Neural cell (in vitro differentiated cells): ENCODE measurements around the gene KRT40.

Experiments used
- EP300 ChIP-seq: fragments of 450-650 bp; conservative IDR thresholded peaks from 2 replicates; pipeline ENCODE4 v1.6.1; 2014; ENCODE audit warnings: antibody characterized with exemption, mild to moderate bottlenecking, moderate library complexity; ENCODE audit not compliant: poor library complexity, severe bottlenecking
- MXI1 ChIP-seq: fragments of 450-650 bp; conservative IDR thresholded peaks from 2 replicates; pipeline ENCODE4 v1.6.1; 2014; ENCODE audit warnings: antibody characterized with exemption, mild to moderate bottlenecking; ENCODE audit not compliant: poor library complexity, severe bottlenecking
- SMC3 ChIP-seq: fragments of 450-650 bp; conservative IDR thresholded peaks from 2 replicates; pipeline ENCODE4 v1.6.1; 2014; ENCODE audit warnings: antibody characterized with exemption, mild to moderate bottlenecking, moderate library complexity; ENCODE audit not compliant: poor library complexity
- TF ChIP-seq, protein P1 (sequence below): fragments of 450-650 bp; IDR thresholded peaks from 2 replicates; pipeline ENCODE4 v1.5.1; 2014; ENCODE audit warnings: antibody characterized with exemption, mild to moderate bottlenecking, moderate library complexity; ENCODE audit not compliant: poor library complexity, severe bottlenecking
- TF ChIP-seq, protein P2 (sequence below): IDR thresholded peaks from 2 replicates; pipeline ENCODE4 v1.6.1; 2012; ENCODE audit warnings: borderline replicate concordance

DNA sequence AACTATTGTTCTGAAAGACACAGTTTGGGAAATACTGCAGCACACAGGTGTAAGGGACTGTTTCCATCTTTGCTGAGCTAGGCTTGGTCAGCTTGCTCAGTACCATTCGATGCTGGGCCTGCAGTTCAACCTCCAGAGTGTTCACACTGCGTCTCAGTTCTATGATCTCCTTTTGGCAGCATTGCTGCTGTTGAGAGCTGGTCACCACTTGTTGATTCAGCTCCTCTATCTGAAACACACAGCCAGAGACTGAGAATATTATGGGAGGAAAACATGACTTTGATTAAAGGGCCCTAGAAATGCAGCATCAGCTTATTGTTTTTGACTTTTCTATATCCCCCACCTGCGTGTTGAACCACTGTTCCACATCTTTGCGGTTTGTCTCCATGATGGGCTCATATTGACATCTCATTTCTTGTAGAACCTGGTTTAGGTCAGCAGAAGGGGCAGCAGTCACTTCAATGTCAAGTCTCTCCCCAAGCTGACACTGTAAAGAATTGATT, 22.0 kb downstream of the KRT40 start:
- TF ChIP-seq, protein P1, sequence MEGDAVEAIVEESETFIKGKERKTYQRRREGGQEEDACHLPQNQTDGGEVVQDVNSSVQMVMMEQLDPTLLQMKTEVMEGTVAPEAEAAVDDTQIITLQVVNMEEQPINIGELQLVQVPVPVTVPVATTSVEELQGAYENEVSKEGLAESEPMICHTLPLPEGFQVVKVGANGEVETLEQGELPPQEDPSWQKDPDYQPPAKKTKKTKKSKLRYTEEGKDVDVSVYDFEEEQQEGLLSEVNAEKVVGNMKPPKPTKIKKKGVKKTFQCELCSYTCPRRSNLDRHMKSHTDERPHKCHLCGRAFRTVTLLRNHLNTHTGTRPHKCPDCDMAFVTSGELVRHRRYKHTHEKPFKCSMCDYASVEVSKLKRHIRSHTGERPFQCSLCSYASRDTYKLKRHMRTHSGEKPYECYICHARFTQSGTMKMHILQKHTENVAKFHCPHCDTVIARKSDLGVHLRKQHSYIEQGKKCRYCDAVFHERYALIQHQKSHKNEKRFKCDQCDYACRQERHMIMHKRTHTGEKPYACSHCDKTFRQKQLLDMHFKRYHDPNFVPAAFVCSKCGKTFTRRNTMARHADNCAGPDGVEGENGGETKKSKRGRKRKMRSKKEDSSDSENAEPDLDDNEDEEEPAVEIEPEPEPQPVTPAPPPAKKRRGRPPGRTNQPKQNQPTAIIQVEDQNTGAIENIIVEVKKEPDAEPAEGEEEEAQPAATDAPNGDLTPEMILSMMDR = no peak
- TF ChIP-seq, protein P2, sequence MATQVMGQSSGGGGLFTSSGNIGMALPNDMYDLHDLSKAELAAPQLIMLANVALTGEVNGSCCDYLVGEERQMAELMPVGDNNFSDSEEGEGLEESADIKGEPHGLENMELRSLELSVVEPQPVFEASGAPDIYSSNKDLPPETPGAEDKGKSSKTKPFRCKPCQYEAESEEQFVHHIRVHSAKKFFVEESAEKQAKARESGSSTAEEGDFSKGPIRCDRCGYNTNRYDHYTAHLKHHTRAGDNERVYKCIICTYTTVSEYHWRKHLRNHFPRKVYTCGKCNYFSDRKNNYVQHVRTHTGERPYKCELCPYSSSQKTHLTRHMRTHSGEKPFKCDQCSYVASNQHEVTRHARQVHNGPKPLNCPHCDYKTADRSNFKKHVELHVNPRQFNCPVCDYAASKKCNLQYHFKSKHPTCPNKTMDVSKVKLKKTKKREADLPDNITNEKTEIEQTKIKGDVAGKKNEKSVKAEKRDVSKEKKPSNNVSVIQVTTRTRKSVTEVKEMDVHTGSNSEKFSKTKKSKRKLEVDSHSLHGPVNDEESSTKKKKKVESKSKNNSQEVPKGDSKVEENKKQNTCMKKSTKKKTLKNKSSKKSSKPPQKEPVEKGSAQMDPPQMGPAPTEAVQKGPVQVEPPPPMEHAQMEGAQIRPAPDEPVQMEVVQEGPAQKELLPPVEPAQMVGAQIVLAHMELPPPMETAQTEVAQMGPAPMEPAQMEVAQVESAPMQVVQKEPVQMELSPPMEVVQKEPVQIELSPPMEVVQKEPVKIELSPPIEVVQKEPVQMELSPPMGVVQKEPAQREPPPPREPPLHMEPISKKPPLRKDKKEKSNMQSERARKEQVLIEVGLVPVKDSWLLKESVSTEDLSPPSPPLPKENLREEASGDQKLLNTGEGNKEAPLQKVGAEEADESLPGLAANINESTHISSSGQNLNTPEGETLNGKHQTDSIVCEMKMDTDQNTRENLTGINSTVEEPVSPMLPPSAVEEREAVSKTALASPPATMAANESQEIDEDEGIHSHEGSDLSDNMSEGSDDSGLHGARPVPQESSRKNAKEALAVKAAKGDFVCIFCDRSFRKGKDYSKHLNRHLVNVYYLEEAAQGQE = no peak
- TF ChIP-seq EP300 (no peak), MXI1 (no peak), SMC3 (no peak)
